Gastroesophageal sphincter (tissue), 3 donors: ENCODE measurements around the gene STIM2.

ENCODE experiments used
- CTCF ChIP-seq, 4 experiments: fragments of 200-600 bp in 2 of 4; fragments of 450-650 bp in 2 of 4; sonication (generic) in 1 of 4; IDR thresholded peaks; one replicate each; pipeline ENCODE4 v1.5.1; 2017 to 2019; ENCODE audit warnings: antibody characterized with exemption in 4 of 4, mild to moderate bottlenecking in 2 of 4, moderate library complexity in 2 of 4
- EP300 ChIP-seq: sonication (generic); formaldehyde crosslinking; IDR thresholded peaks from one replicate; pipeline ENCODE4 v1.6.1; 2017; ENCODE audit warnings: antibody characterized with exemption, mild to moderate bottlenecking

DNA sequence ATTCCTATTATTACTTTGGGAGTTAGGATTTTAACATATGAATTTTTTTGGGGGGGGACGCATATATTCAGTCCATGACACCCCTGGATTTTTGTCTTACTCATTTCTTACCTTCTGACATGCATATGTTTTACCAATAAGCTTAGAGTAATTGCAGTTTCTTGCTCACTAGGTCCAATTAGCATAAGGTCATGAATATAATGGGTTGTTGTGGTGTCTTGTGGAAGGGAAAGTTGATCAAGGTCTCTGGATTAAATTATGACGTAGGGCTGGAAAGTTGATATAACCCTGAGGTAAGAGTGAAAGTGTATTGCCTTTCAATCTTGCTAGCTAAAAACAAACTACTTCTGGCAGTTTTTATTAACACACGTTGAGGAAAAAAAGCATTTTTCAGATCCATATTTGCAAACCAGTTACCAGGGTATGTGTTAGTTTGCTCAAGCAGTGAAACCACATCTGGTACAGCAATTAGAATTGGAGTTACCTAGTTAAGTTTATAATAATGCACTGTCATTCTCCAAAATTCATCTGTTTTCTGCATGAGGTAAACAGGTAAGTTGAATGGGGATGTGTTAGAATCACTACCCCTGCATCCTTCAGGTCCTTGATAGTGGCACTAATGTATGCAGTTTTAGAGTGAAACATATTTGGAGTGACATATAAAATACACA, 32.0 kb downstream of the STIM2 start:
- no peak for TF ChIP-seq CTCF (IDR thresholded peaks at IDR 0.05)
- no peak for TF ChIP-seq EP300
